Ishikawa (cell line): ENCODE data around the gene DEXI.
A peak's percentile ranks its signal among the peaks of the same experiment; 100 is the strongest.

Experiments
- CEBPB ChIP-seq: IDR thresholded peaks from 2 replicates; pipeline ENCODE4 v1.6.1; 2012
- CREB1 ChIP-seq: IDR thresholded peaks from 2 replicates; pipeline ENCODE4 v1.6.1; 2012; ENCODE audit warnings: low read depth
- EGR1 ChIP-seq: IDR thresholded peaks from 2 replicates; pipeline ENCODE4 v1.6.1; 2012
- EP300 ChIP-seq: IDR thresholded peaks from 2 replicates; pipeline ENCODE4 v1.6.1; 2012; ENCODE audit warnings: borderline replicate concordance
- FOXM1 ChIP-seq: IDR thresholded peaks from 2 replicates; pipeline ENCODE4 v1.6.1; 2012; ENCODE audit warnings: low read depth, borderline replicate concordance
- MAX ChIP-seq: IDR thresholded peaks from 2 replicates; pipeline ENCODE4 v1.6.1; 2012
- NFIC ChIP-seq: IDR thresholded peaks from 2 replicates; pipeline ENCODE4 v1.6.1; 2012
- RAD21 ChIP-seq: IDR thresholded peaks from 2 replicates; pipeline ENCODE4 v1.6.1; 2012; ENCODE audit warnings: low read depth
- REST ChIP-seq: IDR thresholded peaks from 2 replicates; pipeline ENCODE4 v1.6.1; 2012; ENCODE audit warnings: low read depth, mild to moderate bottlenecking
- TAF1 ChIP-seq: IDR thresholded peaks from 2 replicates; pipeline ENCODE4 v1.6.1; 2012; ENCODE audit warnings: low read depth, mild to moderate bottlenecking
- TCF12 ChIP-seq: IDR thresholded peaks from 2 replicates; pipeline ENCODE4 v1.6.1; 2012; ENCODE audit warnings: low read depth
- TEAD4 ChIP-seq: IDR thresholded peaks from 2 replicates; pipeline ENCODE4 v1.6.1; 2012
- USF1 ChIP-seq: IDR thresholded peaks from 2 replicates; pipeline ENCODE4 v1.6.1; 2012
- YY1 ChIP-seq: IDR thresholded peaks from 2 replicates; pipeline ENCODE4 v1.6.1; 2012; ENCODE audit warnings: low read depth
- ZBTB7A ChIP-seq: IDR thresholded peaks from 2 replicates; pipeline ENCODE4 v1.6.1; 2012; ENCODE audit warnings: low read depth

DEXI gene

GRCh38 chr16:10918294-10919002, 23.8 kb downstream of the DEXI start:
- TF ChIP-seq EGR1: no peak
- no peak for TF ChIP-seq YY1
- TF ChIP-seq ZBTB7A: no peak
- TF ChIP-seq TEAD4: 0 out of 2 replicates have a peak, but pooled peaks have one; percentile 16
- no peak for TF ChIP-seq NFIC
- TF ChIP-seq USF1: no peak
- TF ChIP-seq TCF12: no peak
- peak; percentile 98 for TF ChIP-seq RAD21
- TF ChIP-seq CREB1: no peak
- no peak for TF ChIP-seq MAX

- TF ChIP-seq MAX (no peak), FOXM1 (no peak), TEAD4 (no peak), TAF1 (no peak), TCF12 (no peak), NFIC (no peak), EP300 (no peak), CREB1 (no peak)
Observed at GRCh38 chr16:10916534-10916933, 25.7 kb downstream of the DEXI start.

GRCh38 chr16:10911267-10911666, 31.0 kb downstream of the DEXI start:
- no peak for TF ChIP-seq ZBTB7A
- no peak for TF ChIP-seq TEAD4
- TF ChIP-seq RAD21: no peak
- TF ChIP-seq EGR1: no peak
- no peak for TF ChIP-seq NFIC
- TF ChIP-seq CEBPB: no peak
- no peak for TF ChIP-seq REST
- no peak for TF ChIP-seq YY1
- TF ChIP-seq TCF12: no peak
- TF ChIP-seq TAF1: no peak
- no peak for TF ChIP-seq EP300
- TF ChIP-seq MAX: no peak
- no peak for TF ChIP-seq CREB1
- no peak for TF ChIP-seq FOXM1
- no peak for TF ChIP-seq USF1

- TF ChIP-seq FOXM1 (no peak), TAF1 (no peak), REST (no peak), TCF12 (no peak)
Observed at GRCh38 chr16:10907757-10908045, 34.6 kb downstream of the DEXI start.

- TF ChIP-seq CREB1 (no peak), TAF1 (no peak), EP300 (no peak), NFIC (peak; percentile 57), RAD21 (no peak), TCF12 (no peak), MAX (no peak), USF1 (no peak)
Observed at GRCh38 chr16:10906914-10907756, 35.1 kb downstream of the DEXI start.
